ENCODE results near the gene ASB8.

DNA sequence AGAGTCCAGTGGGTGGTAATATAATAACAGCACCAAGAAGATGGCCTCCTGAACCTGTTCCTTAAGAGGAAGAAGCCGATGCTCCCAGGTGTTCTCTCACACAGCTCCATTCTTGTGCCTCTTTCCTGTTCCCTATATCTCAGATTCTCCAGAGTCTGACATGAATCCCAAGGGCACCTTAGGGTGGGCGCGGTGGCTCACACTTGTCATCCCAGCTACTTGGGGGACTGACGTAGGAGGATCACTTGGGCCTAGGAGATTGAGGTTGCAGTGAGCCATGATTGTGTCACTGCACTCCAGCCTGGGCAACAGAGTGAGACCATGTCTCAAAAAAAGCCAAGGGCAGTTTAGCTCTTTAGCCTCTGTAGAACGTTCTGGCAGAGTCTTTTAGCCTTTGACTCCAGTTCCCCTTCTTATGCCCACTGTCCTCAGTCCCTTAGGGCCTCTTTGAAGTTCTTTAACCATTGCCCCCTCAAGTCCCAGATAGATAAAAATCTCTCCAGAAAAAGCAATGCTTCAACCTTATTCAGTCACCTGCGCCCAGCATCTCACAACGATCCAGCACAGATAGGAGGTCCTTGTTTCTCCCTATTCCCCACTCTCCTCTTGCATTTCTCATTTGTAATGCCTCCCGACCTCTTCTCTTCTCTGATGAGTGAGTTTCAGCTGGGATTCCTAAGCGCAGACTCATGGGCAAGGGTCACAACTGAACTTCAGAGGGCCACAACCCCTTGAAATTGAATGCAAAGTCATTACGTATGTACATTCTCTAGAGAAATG, 30.8 kb upstream of the ASB8 start:
- TF ChIP-seq, protein P1, sequence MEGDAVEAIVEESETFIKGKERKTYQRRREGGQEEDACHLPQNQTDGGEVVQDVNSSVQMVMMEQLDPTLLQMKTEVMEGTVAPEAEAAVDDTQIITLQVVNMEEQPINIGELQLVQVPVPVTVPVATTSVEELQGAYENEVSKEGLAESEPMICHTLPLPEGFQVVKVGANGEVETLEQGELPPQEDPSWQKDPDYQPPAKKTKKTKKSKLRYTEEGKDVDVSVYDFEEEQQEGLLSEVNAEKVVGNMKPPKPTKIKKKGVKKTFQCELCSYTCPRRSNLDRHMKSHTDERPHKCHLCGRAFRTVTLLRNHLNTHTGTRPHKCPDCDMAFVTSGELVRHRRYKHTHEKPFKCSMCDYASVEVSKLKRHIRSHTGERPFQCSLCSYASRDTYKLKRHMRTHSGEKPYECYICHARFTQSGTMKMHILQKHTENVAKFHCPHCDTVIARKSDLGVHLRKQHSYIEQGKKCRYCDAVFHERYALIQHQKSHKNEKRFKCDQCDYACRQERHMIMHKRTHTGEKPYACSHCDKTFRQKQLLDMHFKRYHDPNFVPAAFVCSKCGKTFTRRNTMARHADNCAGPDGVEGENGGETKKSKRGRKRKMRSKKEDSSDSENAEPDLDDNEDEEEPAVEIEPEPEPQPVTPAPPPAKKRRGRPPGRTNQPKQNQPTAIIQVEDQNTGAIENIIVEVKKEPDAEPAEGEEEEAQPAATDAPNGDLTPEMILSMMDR (IDR thresholded peaks at IDR 0.05; ENCODE audit: low read length), result no peak
- no peak for TF ChIP-seq EZH2phosphoT487 (IDR thresholded peaks at IDR 0.05; ENCODE audit: low read length)
